ENCODE measurements around the gene ZNF445.

DNA sequence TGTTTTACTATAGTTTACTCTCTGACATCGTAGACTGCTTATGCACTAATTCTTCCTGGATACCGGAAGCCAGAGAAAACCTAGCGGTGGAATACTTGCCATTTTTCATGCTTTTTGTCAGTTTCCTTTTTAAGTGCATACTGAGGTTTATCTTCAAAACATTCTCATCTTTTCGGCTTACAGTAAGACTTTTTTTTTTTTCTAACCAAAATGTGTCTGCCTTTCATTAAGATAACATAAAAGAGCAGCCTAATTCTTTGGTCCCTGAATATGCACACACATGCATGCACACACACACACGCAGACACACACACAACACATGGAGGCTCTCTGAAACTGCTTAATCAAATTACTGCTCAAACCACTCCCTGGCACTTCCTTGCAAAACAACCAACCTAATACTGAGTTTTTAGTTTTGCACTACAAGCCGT is 1.3 kb downstream of the ZNF445 start:
- TF ChIP-seq, protein P1, sequence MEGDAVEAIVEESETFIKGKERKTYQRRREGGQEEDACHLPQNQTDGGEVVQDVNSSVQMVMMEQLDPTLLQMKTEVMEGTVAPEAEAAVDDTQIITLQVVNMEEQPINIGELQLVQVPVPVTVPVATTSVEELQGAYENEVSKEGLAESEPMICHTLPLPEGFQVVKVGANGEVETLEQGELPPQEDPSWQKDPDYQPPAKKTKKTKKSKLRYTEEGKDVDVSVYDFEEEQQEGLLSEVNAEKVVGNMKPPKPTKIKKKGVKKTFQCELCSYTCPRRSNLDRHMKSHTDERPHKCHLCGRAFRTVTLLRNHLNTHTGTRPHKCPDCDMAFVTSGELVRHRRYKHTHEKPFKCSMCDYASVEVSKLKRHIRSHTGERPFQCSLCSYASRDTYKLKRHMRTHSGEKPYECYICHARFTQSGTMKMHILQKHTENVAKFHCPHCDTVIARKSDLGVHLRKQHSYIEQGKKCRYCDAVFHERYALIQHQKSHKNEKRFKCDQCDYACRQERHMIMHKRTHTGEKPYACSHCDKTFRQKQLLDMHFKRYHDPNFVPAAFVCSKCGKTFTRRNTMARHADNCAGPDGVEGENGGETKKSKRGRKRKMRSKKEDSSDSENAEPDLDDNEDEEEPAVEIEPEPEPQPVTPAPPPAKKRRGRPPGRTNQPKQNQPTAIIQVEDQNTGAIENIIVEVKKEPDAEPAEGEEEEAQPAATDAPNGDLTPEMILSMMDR (IDR thresholded peaks at IDR 0.05): no peak
- TF ChIP-seq POLR2A (IDR thresholded peaks at IDR 0.05): no peak

Data from thyroid gland (tissue), 4 donors.